Measurements from ENCODE around the gene LUZP2.

LUZP2 gene

DNA sequence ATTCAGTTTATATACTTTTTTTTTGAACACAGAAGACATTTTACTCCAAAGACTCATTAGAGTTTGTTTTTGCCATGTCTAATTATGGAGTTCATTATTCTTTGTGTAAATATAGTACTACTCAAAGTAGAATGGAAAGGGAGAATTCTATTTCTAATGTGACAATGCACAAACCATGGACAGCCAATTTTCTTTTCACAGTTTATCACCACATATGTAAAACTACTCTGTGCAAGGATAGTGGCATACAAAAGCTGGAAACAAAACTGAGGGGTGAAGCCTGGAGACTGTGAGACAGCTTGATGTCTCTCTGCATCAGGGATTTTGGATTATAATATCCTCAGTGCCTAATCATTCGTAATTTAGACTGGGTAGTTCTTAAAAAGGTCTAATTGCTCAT is 75.5 kb downstream of the LUZP2 start:
- no peak for DNase-seq

GRCh38 chr11:24574461-24574860 is 77.6 kb downstream of the LUZP2 start:
- DNase-seq = no peak

GRCh38 chr11:24575392-24575791 is 78.5 kb downstream of the LUZP2 start:
- no peak for DNase-seq

DNA sequence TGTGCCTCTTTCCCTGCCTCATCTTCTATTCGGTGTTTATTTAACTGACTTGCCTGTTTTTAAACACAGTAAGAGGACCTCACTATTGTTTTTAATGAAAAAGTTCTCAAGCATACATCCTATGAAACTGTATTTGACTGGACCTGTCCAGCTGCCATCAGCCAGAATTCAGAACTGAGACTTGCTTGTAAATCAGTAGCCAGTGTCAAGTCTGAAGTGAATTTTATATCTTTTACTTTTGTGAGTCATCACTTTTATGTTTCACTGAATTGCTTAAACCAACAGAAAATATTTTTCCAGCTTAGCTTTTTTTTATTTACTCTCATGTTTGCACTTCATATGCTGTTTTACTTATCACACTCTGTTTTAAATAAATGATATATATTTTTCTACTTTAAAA is 88.3 kb downstream of the LUZP2 start:
- no peak for DNase-seq

GRCh38 chr11:24587635-24588034 is 90.8 kb downstream of the LUZP2 start:
- DNase-seq = no peak

- DNase-seq = no peak
Observed at GRCh38 chr11:24588081-24588480, 91.2 kb downstream of the LUZP2 start.

GRCh38 chr11:24589064-24589463 is 92.2 kb downstream of the LUZP2 start:
- DNase-seq = no peak

DNA sequence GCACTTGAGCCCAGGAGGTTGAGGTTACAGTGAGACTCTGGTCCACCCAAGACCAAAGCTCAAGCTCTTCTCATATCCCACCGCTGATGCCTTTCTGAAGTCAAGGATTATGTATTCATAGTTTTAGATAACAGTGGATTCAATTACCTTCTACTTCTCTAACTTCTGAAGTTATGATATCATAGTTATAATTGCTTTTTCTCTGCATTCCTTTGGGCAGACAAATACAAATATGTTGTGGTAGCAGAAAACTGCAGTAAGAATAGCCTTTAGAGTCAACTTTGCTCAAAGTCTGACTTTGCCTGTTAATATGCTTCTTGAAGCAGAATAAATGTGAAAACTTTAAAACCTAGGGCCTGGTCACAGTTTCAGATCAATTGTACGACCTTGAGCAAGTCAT is 94.4 kb downstream of the LUZP2 start:
- DNase-seq = no peak

- no peak for DNase-seq
Observed at GRCh38 chr11:24592360-24592759, 95.5 kb downstream of the LUZP2 start.

DNA sequence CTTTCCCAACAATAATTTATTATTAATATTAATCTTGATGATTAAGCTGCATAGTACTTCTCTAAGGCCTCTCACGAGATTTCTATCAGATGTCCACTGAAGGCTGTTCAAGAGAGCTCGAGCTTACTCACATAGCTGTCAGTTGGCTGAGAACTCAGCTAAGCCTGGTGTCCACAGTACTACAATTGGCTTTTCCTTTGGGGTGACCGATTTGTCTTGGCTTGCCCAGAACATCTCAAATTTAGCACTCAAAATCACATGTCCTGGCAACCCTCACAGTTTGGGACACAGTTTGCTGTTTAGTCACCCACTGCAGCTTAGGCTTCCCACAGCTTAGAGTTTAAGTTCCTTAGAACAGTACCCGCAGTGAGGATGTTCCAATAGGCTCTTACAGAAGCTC is 96.5 kb downstream of the LUZP2 start:
- no peak for DNase-seq

DNA sequence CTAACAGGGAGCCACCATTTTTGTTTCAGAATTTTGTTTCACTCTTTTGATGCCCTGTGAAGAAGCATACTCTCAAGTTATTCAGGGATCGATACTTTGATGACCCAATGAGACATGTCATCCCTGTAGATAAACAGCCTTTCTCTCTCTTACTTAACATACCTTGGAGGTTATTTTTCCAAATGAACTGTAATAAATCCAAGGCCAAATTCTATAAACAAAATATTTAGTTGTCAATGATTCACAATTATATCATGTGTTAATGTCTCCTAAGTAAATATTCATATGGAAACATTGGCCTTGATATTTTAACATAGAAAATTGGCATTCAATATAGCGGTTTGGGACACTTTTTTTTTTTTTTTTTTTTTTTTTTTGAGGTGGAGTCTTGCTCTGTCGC is 97.5 kb downstream of the LUZP2 start:
- DNase-seq = no peak

DNA sequence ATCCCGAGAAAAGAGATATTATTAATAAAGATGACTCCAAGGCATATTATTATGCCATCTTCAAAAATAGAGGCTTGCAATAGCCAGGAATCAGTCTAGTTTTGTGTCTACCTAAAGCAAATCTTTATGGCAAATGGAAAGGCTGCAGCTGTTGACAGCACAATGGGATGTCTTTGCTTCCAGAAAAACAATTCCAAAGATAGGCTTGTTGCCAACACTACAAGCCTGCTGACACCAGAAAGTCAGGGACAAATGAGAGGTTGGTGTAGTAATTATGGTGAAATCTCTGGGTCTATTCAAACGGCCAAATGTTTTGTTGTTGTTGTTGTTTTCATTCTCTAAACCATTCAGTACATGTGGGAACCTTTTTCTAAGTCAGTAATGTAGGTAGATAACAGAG is 101.8 kb downstream of the LUZP2 start:
- no peak for DNase-seq

- DNase-seq = no peak
Observed at GRCh38 chr11:24609192-24610119, 112.6 kb downstream of the LUZP2 start.

DNA sequence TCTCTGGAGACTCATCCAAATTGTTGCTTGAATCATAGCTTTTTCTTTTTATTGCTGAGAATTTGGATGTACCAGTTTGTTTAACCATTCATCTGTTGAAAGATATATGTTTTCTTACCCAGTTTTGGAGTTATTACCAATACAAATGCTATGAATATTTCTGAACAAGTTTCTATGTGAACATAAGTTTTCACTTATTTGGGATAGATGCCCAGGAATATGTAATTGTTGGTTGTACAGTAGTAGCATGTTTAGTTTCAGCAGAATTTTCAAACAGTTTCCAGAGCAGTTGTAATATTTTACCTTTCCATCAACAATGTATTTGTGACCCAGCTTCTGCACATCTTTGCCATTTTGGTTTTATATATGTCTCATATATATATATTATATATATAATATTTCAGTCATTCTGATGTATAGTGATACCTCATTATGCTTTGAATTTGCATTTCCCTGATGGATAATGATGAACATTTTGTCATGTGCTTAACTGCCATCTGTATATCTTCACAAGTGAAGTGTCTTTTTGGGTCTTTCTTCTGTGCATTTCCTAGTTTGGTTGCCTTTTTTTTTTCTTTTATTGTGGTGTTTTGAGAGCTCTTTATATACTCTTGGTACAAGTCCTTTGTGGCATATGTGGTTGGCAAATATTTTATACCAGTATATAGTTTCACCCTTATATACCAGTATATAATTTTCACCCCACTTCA is 118.8 kb downstream of the LUZP2 start:
- no peak for DNase-seq

DNA sequence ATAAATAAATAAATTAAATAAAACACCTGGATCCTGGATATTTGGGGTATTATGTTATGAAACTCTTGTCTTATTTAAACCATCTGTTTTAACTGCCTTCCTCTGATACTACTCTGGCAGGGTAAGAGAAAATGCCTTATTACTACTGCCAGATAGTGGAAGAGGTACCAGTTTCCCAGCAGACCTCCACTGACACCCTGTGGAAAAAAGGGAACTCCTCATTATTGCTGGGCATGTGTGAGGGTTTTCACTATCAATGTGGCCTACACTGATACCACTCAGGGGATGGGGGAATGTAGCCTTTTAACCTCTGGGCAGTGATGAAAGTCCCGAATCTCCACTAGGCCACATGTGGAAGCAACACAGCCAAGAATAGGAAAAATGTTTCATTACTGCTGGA is 121.0 kb downstream of the LUZP2 start:
- DNase-seq = no peak

DNA sequence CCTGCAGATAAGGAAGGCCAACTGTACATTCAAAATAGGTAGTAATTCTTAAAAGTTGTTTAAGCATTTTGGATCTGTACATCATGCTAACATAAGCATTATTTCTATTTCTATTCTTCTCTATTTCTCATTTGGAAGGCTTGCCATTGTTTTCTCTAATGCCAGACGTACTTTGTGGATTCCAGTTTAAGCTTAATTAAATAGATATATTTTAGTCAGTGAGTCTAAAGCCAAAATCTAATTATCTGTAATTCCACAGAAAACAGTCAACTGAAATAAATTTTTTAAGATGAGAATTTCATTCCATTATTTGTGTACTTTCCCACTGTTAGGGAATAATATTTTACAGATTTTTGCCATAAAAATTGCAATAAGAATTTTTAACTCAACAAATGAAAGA is 123.0 kb downstream of the LUZP2 start:
- DNase-seq = no peak

GRCh38 chr11:24622262-24622661 is 125.4 kb downstream of the LUZP2 start:
- DNase-seq = no peak

GRCh38 chr11:24623121-24623520 is 126.3 kb downstream of the LUZP2 start:
- no peak for DNase-seq

DNA sequence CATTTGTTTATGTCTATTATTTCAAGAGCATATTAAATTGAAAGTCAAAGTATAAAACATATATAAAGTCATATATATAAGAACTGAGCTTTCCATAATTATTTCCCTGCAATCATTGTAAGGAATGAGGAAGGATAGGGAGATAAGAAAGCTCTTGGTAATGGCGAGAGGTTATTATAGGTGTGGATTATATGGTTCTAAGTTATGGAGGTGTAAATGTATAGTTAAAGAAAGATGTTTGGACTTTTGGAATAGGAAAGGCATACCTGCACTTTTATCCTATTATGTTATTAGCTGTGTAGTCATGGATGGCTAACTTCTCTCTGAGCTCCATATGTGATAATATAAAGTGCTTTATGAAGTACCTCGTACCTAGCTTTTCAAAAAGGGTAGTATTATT is 127.6 kb downstream of the LUZP2 start:
- DNase-seq = no peak

- DNase-seq = no peak
Observed at GRCh38 chr11:24625975-24626374, 129.1 kb downstream of the LUZP2 start.

DNA sequence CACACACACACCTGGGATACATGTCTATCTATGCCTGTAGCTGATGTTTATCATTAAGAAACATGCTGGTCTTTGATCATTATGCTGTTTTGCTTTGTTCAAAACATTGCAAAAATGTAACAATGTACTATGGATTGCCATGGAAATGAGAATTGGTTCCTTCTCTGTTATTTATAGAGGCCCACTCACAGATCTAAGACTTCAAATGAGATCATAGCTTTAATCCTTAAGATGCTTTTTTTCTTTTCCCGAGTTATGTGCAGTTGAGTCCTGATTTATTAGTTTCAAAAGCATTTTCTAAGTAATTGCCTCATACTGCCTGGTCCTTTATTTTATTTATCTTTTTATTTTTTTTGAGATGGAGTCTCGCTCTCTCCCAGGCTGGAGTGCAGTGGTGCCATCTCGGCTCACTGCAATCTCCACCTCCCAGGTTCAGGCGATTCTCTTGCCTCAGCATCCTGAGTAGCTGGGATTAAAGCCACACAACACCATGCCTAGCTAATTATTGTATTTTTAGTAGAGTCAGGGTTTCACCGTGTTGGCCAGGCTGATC is 131.4 kb downstream of the LUZP2 start:
- DNase-seq = no peak

DNA sequence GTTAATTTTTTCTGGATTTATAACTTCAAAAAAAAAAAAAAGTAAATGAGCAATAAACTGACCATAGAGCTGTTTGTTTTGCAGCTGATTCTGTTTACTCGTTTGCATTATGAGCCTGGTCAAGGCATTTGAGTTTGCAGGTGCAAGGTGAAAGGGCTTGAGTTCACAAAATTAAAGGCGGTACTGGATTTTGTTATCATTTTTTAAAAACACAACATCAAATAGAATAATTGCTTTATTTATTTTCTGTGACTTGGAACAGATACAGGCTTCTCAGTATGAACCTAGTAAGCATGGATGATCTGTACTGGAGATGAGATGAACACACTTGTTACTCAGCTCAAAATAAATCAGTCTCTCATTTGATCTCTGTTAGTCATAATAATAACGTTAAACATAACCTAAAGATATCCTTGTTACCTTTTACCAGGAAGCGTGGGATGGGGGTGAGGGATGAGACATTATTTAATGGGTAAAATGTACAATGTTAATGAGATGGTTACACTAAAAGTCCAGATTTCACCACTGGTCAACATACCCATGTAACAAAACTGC is 137.8 kb downstream of the LUZP2 start:
- DNase-seq = no peak

DNA sequence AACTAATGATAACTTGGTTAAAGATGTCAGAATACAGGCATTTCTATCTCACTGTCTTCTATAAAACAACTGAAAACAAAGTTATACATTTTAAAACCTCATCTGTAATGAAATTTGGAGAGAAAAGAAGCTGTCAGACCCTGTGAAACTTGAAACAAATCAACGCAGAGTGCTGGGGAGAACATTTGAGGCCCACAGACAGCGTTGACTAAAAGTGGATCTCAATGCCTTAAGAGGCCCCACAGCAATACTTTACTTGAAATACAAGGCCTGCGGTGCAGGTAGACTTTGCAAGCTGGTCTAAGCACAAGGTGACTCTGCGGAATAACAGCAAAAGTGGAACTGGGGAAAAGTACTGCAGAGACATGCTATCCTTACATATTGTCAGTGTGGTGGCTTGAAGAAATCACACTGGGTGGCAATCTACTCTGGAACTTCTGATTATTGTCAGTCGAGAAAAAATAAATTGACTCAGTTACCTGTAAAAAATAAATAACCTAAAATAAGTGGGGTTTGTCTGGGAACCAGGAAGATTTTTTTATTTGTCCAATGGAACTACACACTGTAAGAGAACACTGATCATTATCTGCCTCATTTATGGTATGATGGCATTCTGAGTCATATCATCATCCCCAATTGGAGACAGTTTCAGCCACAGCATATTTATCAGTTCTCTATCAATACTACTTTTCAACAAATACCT is 138.9 kb downstream of the LUZP2 start:
- DNase-seq = no peak

Measured in NCI-H526 (cell line).